Neural progenitor cell (in vitro differentiated cells): ENCODE data around the gene PPFIA3. TPM values are rescaled to one million over a fixed set of nuclear protein-coding genes. Genes with fewer than 3 reads are reported as not detected.
A peak's percentile ranks its signal among the peaks of the same experiment; 100 is the strongest.

Source experiments
- DNase-seq: peaks from one replicate; pipeline ENCODE4 v3.0.0-alpha.2; 2016; ENCODE audit warnings: low spot score
- H2AFZ ChIP-seq: fragments of 200-600 bp; sonication (generic); replicated peaks from 2 replicates; pipeline ENCODE4 v1.6.1; 2016; ENCODE audit warnings: antibody characterized with exemption
- H3F3A ChIP-seq: fragments of 200-600 bp; sonication (generic); 2 replicates; pipeline ENCODE4 v1.6.1; 2016; ENCODE audit warnings: antibody characterized with exemption, low read depth
- H3K27ac ChIP-seq: fragments of 200-600 bp; sonication (generic); 2 replicates; pipeline ENCODE4 v1.5.1; 2016; ENCODE audit warnings: mild to moderate bottlenecking
- H3K27me3 ChIP-seq: fragments of 200-600 bp; sonication (generic); 2 replicates; pipeline ENCODE4 v1.6.1; 2016; ENCODE audit warnings: mild to moderate bottlenecking, moderate library complexity
- H3K36me3 ChIP-seq: fragments of 200-600 bp; sonication (generic); 2 replicates; pipeline ENCODE4 v1.5.1; 2016
- H3K4me1 ChIP-seq: fragments of 200-600 bp; sonication (generic); 2 replicates; pipeline ENCODE4 v1.6.1; 2016; ENCODE audit warnings: mixed run types
- H3K4me2 ChIP-seq: fragments of 200-600 bp; sonication (generic); 2 replicates; pipeline ENCODE4 v1.6.1; 2016
- H3K4me3 ChIP-seq: fragments of 200-600 bp; sonication (generic); 2 replicates; pipeline ENCODE4 v1.5.1; 2016
- H3K79me2 ChIP-seq: fragments of 200-600 bp; sonication (generic); 2 replicates; pipeline ENCODE4 v1.6.1; 2016; ENCODE audit warnings: low read depth
- H3K9ac ChIP-seq: fragments of 200-600 bp; sonication (generic); 2 replicates; pipeline ENCODE4 v1.6.1; 2016
- H3K9me3 ChIP-seq: fragments of 200-600 bp; sonication (generic); 2 replicates; pipeline ENCODE4 v1.5.1; 2016; ENCODE audit warnings: low read depth
- H4K20me1 ChIP-seq: fragments of 200-600 bp; sonication (generic); 2 replicates; pipeline ENCODE4 v1.6.1; 2016; ENCODE audit warnings: low read depth
- H3K27ac Mint-ChIP-seq: 3 replicates; pipeline ENCODE4 v1.8.0; 2021; ENCODE audit warnings: mixed read lengths
- H3K27me3 Mint-ChIP-seq: 2 replicates; pipeline ENCODE4 v1.8.0; 2022; ENCODE audit warnings: low read depth, mild to moderate bottlenecking, inconsistent platforms, moderate library complexity, mixed read lengths; ENCODE audit not compliant: insufficient read depth
- H3K36me3 Mint-ChIP-seq: 3 replicates; pipeline ENCODE4 v1.8.0; 2021; ENCODE audit warnings: mixed read lengths
- H3K4me1 Mint-ChIP-seq: 3 replicates; pipeline ENCODE4 v1.8.0; 2021; ENCODE audit warnings: mixed read lengths
- H3K4me3 Mint-ChIP-seq: 3 replicates; pipeline ENCODE4 v1.8.0; 2021; ENCODE audit warnings: mild to moderate bottlenecking, moderate library complexity, mixed read lengths
- H3K9me3 Mint-ChIP-seq: 3 replicates; pipeline ENCODE4 v1.8.0; 2020; ENCODE audit warnings: mixed read lengths
- EZH2 ChIP-seq: fragments of 200-600 bp; sonication (generic); IDR thresholded peaks from 2 replicates; pipeline ENCODE4 v1.6.1; 2017; ENCODE audit warnings: antibody characterized with exemption, mild to moderate bottlenecking, moderate library complexity
- EZH2phosphoT487 ChIP-seq: fragments of 200-600 bp; sonication (generic); IDR thresholded peaks from 2 replicates; pipeline ENCODE4 v1.6.1; 2017; ENCODE audit warnings: antibody characterized with exemption
- total RNA-seq: library from RNA; depleted of rRNA; stranded (reverse); fragments of >200 nt; gene quantifications from 2 replicates; pipeline ENCODE4 v1.2.3, GENCODE V29; 2015; ENCODE audit warnings: low replicate concordance
- TF ChIP-seq, protein P1 (sequence below): fragments of 200-600 bp; sonication (generic); IDR thresholded peaks from 2 replicates; pipeline ENCODE4 v1.5.1; 2017; ENCODE audit warnings: antibody characterized with exemption, mild to moderate bottlenecking

The PPFIA3 gene
- total RNA-seq, 1 donor from 2014 or later = 1.8 TPM

DNA sequence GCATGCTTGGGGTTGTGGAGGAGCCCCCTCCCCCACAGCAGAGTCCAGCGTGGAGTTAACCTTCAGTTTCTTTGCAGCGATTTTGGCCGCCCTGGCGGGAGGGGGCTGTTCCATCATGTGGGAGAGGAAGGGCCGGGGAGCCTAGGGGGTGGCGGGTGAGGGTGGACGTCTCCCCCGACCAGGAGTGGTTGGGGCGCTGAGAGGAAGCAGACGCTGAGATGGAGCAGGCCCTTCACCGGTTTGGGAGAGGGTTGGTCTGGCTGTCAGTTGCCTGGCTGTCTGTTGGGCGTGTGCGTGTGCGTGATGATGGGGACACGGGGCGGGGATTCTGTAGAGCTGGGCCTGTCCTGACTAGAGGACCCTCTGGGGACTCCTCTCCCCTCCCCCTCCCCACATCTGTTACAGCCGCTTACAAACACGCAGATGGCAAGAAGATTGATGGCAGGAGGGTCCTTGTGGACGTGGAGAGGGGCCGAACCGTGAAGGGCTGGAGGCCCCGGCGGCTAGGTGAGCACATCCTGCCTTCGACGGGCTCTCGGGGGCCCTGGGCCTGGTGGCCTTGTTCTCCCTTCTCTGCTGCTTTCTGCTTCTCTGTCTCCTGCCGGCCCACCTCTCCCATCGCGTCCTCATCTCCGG lies 15.0 kb upstream of the PPFIA3 start:
- Histone ChIP-seq H3K9me3 (no peaks in the 10 kb centered on the region), H3K4me3 (no peak overlapping the region), H3K79me2 (peaks cover 28% of the 10 kb centered on the region), H3K4me1 (no peaks in the 10 kb centered on the region), H3K9ac (no peak overlapping the region), H3K27me3 (no peaks in the 10 kb centered on the region), H3K36me3 (peaks cover 1% of the 10 kb centered on the region), H4K20me1 (peaks cover 86% of the 10 kb centered on the region), H3F3A (peaks cover 62% of the 10 kb centered on the region), H2AFZ (no peak overlapping the region), H3K27ac (no peak overlapping the region), H3K4me2 (no peak overlapping the region)
- Mint-ChIP-seq H3K27me3 (peaks cover 3% of the 10 kb centered on the region), H3K9me3 (no peaks in the 10 kb centered on the region), H3K4me3 (no peak overlapping the region), H3K36me3 (peaks cover 45% of the 10 kb centered on the region), H3K4me1 (peaks cover 6% of the 10 kb centered on the region), H3K27ac (no peak overlapping the region)
- DNase-seq = no peak
- TF ChIP-seq EZH2 = no peak
- TF ChIP-seq, protein P1, sequence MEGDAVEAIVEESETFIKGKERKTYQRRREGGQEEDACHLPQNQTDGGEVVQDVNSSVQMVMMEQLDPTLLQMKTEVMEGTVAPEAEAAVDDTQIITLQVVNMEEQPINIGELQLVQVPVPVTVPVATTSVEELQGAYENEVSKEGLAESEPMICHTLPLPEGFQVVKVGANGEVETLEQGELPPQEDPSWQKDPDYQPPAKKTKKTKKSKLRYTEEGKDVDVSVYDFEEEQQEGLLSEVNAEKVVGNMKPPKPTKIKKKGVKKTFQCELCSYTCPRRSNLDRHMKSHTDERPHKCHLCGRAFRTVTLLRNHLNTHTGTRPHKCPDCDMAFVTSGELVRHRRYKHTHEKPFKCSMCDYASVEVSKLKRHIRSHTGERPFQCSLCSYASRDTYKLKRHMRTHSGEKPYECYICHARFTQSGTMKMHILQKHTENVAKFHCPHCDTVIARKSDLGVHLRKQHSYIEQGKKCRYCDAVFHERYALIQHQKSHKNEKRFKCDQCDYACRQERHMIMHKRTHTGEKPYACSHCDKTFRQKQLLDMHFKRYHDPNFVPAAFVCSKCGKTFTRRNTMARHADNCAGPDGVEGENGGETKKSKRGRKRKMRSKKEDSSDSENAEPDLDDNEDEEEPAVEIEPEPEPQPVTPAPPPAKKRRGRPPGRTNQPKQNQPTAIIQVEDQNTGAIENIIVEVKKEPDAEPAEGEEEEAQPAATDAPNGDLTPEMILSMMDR = no peak
- TF ChIP-seq EZH2phosphoT487 = no peak

DNA sequence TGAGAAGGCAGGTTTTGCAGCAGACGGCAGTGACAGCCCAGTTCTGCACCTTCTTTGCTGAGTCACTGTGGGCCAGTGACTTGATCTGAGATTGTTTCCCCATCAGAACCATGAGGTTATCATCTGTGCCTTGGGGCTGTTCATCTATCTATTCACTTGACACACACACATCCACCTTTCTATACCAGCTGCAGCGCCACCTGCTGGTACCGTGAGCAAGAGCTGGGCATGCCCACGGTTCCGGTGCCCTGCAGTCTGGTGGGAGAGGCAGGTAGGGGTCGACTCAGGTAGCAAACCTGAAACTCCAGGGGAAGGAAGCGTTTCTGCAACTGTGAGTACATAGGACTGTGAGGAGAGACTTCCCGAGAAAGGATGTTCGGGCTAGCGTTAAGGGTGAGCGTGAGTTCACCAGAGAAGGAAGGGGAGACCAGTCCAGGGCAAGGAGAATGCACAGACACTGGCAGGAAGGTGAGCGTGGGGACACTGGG lies 12.7 kb upstream of the PPFIA3 start:
- Histone ChIP-seq H3F3A (peaks cover 63% of the 10 kb centered on the region), H2AFZ (no peak overlapping the region), H3K4me1 (no peaks in the 10 kb centered on the region), H3K9me3 (no peaks in the 10 kb centered on the region), H3K79me2 (peaks cover 10% of the 10 kb centered on the region), H3K27me3 (no peaks in the 10 kb centered on the region), H4K20me1 (peaks cover 75% of the 10 kb centered on the region), H3K4me3 (no peak overlapping the region), H3K27ac (no peak overlapping the region), H3K4me2 (no peak overlapping the region), H3K9ac (no peak overlapping the region), H3K36me3 (no peaks in the 10 kb centered on the region)
- H3K4me1 Mint-ChIP-seq = peaks cover 3% of the 10 kb centered on the region
- TF ChIP-seq, protein P1 = peak; percentile 91
- TF ChIP-seq EZH2phosphoT487 = no peak
- peak; percentile 76 for DNase-seq
- peaks cover 34% of the 10 kb centered on the region for H3K36me3 Mint-ChIP-seq
- peaks cover 5% of the 10 kb centered on the region for H3K27me3 Mint-ChIP-seq
- H3K4me3 Mint-ChIP-seq = no peak overlapping the region
- no peaks in the 10 kb centered on the region for H3K9me3 Mint-ChIP-seq
- H3K27ac Mint-ChIP-seq = no peak overlapping the region

DNA sequence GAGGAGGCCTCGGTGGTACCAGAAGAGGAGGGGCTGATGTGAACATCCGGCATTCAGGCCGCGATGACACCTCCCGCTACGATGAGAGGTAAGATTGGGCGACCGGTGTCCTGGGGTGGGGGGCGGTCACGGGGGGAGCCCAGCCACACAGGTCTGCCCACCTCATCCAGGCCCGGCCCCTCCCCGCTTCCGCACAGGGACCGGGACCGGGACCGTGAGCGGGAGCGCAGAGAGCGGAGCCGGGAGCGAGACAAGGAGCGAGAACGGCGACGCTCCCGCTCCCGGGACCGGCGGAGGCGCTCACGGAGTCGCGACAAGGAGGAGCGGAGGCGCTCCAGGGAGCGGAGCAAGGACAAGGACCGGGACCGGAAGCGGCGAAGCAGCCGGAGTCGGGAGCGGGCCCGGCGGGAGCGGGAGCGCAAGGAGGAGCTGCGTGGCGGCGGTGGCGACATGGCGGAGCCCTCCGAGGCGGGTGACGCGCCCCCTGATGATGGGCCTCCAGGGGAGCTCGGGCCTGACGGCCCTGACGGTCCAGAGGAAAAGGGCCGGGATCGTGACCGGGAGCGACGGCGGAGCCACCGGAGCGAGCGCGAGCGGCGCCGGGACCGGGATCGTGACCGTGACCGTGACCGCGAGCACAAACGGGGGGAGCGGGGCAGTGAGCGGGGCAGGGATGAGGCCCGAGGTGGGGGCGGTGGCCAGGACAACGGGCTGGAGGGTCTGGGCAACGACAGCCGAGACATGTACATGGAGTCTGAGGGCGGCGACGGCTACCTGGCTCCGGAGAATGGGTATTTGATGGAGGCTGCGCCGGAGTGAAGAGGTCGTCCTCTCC lies 11.5 kb upstream of the PPFIA3 start:
- Histone ChIP-seq H3K4me2 (no peak overlapping the region), H3F3A (peaks cover 63% of the 10 kb centered on the region), H2AFZ (no peak overlapping the region), H4K20me1 (peaks cover 66% of the 10 kb centered on the region), H3K27me3 (no peaks in the 10 kb centered on the region), H3K36me3 (no peaks in the 10 kb centered on the region), H3K9ac (no peak overlapping the region), H3K9me3 (no peaks in the 10 kb centered on the region), H3K4me1 (no peaks in the 10 kb centered on the region), H3K79me2 (peaks cover 10% of the 10 kb centered on the region), H3K4me3 (no peak overlapping the region), H3K27ac (no peak overlapping the region)
- H3K9me3 Mint-ChIP-seq = no peaks in the 10 kb centered on the region
- peaks cover 5% of the 10 kb centered on the region for H3K27me3 Mint-ChIP-seq
- TF ChIP-seq EZH2phosphoT487 = no peak
- TF ChIP-seq, protein P1 = no peak
- TF ChIP-seq EZH2 = no peak
- no peak overlapping the region for H3K27ac Mint-ChIP-seq
- no peak for DNase-seq
- peaks cover 3% of the 10 kb centered on the region for H3K4me1 Mint-ChIP-seq
- no peak overlapping the region for H3K4me3 Mint-ChIP-seq
- H3K36me3 Mint-ChIP-seq = peaks cover 32% of the 10 kb centered on the region
